ENCODE measurements around the gene CCDC149. TPM values are rescaled to one million over a fixed set of nuclear protein-coding genes. Genes with fewer than 3 reads are reported as not detected.

The CCDC149 gene
- total RNA-seq, 2 experiments from 2014 or later, result not detected

DNA sequence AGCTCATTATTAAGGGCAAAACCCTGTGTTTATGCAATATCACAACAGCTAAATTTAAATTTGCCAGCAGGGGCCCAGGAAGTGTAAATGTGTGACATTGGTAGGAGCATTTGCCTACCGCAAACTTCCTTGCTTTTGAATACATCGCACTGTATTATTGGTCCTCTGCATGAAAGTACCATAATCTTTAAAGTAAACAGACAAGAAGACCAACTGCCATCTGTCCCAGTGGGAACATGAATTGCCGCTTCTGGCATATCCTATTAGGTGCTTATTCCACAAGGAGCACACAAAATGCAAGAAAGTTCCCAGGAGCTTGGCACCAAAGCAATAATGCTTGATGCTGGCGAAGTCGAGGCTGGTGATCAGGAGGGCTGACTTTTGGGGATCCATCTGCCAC is 66.1 kb downstream of the CCDC149 start:
- ChIA-PET POLR2A (no interaction called here), CTCF (no interaction called here)

DNA sequence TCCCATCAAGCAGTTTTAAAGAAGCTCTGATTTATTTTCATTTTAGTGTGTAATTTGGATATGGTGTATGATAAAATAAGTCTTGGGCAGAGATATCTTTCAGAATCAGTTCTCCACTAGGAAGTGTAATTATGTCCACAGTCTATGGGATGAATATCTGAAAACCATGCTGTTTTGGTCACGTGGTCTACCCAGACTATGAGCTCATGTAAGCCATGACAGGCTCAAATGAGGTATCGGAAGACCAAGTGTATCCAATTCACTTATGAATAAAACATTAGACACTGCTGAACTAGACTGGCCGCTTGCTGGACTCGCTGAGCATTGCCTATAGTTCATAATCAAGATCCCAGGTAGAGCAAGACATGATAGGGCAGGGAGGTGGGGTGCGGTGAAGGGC is 66.9 kb downstream of the CCDC149 start:
- POLR2A ChIA-PET, result no interaction called here
- CTCF ChIA-PET, result no interaction called here

DNA sequence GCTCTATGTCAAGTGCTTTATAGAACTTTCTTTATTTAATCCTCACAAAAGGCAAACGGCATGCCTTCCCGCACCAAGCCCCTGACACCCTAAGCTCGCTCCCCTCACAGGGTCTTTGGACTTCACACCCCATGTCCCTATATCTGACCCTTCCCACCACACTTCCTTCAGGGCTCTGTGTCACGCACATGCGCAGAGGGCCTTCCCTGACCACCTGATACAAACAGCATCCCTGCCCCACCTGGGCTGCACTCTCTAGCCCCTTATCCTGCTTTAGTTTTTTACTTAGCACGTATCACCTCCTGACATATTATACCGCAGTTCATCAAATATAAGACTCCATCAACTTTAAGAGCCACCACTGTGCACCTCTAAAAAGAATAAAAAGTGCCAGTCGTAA is 67.7 kb downstream of the CCDC149 start:
- POLR2A ChIA-PET, result no interaction called here
- CTCF ChIA-PET, result no interaction called here

DNA sequence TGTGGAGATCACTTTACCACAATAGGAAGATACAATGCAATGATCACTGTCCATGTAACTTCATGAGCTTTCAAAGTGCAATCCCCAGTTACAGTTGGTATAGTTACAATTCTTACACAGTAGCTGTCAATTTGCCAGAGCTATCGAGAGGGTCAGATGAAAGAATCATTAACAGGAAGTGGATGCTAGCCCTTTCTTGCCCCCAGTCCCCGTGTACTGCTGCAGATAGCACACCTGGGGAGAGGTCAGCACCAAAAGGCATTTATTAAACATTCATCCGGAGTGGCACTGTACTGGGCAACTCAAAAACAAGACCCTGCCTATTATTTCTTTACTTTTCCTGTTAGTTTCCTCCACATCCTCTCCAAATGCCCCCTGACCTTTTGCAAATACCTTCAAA is 69.7 kb downstream of the CCDC149 start:
- POLR2A ChIA-PET, result no interaction called here

DNA sequence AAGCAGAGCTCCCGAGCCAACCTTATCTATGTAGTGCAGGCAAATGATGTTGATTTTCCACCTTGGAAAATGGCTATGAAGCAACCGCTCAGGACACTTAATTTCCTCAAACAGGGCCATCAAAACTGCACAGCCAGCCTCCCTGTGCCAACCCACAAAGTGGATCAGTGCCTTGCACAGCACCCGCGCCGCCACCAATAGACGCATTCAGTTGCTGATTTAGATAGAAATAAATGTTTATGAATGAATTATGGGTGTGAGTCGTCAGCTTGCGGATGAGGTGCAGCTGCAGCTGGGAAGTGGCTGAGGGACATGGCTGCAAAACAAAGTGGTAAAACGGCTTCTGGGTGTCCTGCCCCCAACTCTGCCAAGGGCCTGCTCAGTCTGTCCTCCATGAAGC is 70.5 kb downstream of the CCDC149 start:
- ChIA-PET POLR2A (no interaction called here), CTCF (no interaction called here)

More for the DNA sequence above, 69.7 kb downstream of the CCDC149 start:
- CTCF ChIA-PET, result no interaction called here

DNA sequence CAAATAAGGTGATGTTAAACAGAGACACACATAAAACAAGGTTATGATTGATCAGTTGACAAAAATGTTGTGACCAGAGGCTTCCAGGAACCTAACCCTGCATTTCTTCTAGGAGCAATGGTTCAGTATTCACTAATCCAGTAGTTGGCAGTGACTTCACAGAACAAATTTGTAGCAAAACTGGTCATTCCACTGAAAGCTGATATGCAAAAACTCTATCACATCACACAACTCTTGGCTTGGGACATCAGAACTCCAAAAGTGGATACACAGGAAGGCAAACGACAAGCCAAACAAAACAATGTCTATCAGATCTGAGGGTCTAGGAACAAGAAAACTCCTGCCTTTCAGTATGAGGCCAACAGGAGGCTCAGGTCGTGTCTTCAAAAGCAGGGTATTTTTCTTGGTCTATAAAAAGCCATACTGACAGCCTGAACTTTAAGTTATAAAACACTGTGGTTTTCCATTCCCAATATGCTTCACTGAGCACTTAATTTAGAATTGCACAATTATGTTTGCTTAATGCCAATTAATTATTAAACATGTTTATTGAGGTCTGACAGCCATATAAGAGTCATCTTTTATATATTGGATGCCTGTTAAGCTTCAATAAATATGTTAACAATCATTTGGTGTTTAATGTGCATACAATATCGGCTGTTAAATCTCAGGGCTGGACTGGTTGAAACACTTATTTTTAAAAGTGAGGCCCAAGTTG is 71.9 kb downstream of the CCDC149 start:
- ChIA-PET CTCF (no interaction called here), POLR2A (no interaction called here)

DNA sequence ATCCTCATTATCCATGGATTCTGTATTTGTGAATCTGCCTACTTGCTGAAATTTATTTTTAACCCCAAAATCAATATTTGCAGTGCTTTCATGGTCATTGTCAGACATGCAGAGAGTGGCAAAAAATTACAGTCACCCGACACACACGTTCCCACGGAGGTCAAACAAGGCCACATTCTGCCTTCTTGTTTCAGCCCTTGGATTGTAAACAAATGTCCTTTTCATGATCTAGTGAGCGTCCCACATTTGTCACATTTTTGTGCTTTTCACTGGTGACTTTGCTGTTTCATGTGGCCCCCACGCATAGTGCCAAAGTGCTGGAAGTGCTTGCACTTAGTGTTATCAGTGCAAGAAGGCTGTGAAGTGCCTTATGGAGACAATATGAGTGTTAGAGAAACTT is 72.5 kb downstream of the CCDC149 start:
- ChIA-PET CTCF (no interaction called here), POLR2A (no interaction called here)

DNA sequence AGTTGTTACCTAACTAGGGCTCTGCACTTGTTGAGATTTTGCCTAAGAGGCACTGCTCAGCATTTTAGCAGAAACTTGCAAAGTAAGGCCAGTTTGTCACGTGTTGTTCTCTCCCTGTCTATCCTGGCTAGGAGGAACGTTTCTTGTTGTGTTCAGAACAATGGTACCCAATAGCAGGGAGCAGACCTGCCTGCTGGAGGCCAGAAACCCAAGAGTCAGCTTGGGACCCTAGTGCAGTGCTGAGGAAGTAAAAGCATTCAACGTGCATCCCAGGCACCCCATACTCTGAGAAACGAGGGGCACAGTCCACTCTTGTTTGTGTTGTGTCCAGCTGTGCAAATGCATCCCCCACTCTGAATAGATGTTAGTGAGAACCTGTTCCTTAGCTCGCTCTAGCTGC is 75.1 kb downstream of the CCDC149 start:
- POLR2A ChIA-PET, result no interaction called here
- CTCF ChIA-PET, result no interaction called here

DNA sequence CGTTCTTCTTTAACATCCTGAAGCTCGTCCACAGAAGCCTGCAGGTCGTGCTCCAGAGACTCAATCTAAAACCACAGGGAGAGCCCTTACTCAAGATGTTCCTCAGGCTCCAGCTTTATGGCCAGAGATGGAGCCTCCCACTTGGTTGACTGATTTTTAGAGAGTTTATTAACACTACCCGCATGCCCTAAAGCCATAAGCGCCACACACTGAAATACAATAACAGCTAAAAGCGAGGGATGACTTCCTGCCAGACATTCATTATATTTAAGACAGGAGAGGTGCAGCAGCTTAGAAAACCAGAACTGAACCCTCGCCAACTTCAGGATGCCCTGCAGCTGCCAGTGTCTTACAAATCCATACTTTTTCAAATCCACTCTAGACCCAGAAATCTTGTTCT is 75.5 kb downstream of the CCDC149 start:
- CTCF ChIA-PET, result no interaction called here
- POLR2A ChIA-PET, result no interaction called here

DNA sequence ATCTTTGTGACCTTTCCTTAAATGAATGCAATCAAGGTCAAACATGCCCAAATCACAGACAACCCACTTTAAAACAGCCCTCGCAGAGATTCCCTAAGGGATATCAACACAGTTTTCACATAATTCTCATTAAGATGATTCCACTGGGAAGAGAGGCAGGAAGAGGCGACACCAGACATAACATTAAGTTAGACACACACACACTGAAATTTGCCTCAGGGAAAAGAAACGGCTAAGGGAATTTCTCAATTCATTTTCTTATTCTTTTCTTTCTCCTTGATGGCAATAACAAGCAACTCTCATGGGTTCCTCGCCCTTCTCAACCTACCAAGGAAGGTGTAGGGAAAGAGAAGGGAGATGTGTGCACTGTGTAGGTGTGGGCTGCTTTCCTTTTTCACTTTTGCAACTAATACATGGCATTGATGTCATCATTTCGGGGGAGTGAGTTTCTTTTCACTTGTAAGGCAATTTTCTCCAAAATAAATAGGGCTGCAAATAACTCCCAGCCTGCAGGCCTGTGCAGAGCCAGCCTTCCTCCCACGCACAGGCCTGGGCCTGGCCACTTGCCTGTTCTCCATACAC is 76.1 kb downstream of the CCDC149 start:
- POLR2A ChIA-PET, result no interaction called here

DNA sequence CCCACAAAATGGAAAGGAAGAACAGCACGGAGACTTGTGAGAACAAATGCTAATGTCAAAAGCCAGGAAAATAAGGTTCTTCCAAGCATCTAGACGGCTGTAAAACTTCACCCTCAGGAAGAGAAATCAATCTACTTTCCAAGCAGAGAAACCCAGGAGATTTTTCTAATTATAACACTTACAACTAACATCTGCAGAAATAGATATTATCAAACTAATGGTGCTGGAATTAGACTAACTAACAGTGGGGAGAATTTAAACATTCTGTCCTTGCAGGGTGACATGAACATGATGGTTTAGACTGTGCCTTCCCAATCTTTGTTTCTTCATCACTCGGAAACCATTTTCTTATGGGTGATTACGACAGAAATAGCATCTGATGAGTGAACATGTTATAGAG is 77.1 kb downstream of the CCDC149 start:
- CTCF ChIA-PET, result no interaction called here

More for the DNA sequence above, 76.1 kb downstream of the CCDC149 start:
- CTCF ChIA-PET, result no interaction called here

DNA sequence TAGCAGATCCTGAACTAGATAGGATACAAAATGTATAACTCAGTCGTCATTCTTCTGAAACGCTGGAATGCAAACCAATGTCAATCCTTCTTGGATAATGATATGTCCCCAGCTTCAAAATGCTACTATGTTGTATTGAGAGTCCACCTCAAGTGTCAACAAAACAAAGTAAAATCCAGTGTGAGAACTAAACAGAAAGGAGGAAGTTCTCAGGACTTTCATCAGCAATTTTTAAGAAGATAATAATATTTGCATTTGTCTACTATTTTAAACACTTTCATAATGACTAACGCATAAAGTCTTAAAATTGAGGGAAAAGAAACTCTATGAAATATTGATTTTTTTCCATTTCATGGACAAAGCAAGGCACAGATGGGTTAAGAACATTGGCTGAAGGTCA is 81.2 kb downstream of the CCDC149 start:
- ChIA-PET CTCF (no interaction called here), POLR2A (no interaction called here)

More for the DNA sequence above, 77.1 kb downstream of the CCDC149 start:
- POLR2A ChIA-PET, result no interaction called here

DNA sequence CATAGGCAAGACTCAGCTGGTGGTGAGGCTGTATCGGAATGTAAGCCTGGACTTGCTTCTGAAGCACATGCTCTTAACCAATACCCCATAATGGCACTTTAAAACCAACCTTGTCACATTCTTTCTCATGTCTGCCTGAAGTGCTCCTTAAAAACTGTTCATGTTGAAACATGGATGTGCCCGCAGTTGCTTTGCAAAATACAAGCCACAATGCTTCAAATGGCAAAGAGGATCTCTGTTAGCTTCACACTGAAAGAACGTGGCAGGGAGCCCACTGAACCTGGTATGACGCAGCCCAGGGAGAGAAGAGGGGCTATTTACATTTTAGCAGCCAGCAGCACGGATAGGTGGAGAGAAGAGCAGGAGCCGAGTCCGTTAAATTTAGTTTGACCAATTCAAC is 88.1 kb downstream of the CCDC149 start:
- ChIA-PET POLR2A (no interaction called here), CTCF (no interaction called here)

DNA sequence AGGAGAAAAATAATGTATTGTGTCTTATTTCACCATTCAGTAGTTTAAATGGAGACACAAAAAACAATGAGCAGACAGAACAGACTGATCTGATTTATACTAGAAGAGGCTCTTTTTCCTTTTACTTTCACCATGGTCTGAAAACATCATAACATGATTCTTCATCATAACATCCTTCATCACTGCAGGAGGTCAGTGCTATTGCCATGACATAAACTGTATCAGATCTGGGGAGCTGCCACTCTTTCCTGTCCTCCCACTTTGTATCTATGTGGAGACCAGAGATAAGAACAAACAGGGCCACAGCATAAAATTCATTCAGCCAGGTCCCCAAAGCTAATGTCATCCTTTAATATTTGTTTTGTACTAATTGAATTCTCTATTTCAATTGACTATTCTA is 92.3 kb downstream of the CCDC149 start:
- ChIA-PET POLR2A (no interaction called here), CTCF (no interaction called here)

DNA sequence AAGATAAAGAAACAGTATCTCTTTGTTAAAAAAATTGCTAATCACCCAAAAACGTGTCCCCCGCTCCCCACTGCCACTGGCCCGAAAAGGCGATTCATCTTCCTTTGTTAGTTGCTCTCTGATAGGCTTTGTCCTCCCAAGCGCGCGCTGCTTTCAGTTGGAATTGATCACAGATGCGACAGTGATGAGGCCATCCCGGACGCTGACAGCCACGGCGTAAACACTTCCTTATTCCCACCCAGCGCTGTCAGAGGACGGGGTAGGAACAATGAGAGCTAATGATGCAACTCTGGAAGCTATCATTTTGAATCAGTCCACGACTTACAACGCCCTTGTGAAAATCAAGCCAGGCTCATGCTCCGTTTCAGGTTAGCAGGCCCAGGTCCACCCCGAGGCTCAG is 96.0 kb downstream of the CCDC149 start:
- ChIA-PET CTCF (interaction anchor here (0.6 kb wide), 1 partner anchor 12 kb away, joined by 3 read pairs; no protein-coding TSS in a partner anchor), POLR2A (no interaction called here)

DNA sequence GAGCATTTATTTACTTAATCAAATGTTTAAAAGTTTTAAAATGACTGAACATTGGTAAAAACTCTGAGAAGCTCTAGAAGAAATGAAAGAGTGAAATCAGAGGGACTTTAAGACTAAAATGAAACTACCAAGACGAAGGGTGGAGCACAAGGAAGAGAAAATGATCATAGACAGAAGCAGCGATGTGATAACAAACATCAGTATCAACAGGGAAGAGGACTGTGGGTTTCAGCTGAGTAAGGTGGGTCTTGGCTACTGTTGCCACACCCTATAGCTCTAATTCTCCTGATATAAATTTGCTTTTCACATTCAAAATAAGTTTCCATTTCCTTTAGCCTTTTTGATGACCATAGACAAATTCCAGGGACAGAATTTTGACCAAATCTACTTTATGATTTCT is 99.1 kb downstream of the CCDC149 start:
- ChIA-PET CTCF (no interaction called here), POLR2A (no interaction called here)

DNA sequence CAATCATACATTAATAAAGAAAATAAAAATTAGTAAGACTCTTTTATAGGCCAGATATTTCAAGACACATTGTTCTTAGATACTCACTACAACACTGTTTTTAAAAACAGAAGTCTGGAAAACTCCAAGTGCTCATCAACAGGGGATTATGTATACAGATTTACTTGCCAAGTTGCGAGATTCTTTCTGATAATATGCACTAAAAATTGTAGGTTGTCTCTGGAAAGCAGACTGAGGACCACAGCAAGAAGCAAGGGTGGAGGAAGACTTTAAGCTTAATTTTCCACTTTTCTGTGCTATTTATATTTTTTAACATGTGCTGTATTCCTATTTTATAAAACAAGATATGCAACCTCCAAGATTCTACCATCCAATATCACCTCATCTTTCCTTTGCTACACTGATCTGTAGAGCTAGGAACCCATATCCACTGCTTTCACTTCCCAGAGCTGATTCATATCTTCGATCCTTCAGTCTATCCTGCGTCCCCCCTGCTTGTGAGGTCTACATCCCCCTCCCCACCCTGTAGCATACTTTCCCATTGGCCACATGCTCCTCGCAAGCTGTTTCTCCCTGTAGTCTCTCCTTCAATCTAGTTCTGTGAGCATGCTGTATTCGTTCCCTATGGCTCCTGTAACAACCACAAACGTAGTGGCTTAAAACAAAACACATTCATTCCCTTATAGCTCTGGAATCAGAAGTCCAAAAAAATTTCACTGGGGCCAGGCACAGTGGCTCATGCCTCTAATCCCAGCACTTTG is 101.8 kb downstream of the CCDC149 start:
- ChIA-PET POLR2A (no interaction called here), CTCF (no interaction called here)

DNA sequence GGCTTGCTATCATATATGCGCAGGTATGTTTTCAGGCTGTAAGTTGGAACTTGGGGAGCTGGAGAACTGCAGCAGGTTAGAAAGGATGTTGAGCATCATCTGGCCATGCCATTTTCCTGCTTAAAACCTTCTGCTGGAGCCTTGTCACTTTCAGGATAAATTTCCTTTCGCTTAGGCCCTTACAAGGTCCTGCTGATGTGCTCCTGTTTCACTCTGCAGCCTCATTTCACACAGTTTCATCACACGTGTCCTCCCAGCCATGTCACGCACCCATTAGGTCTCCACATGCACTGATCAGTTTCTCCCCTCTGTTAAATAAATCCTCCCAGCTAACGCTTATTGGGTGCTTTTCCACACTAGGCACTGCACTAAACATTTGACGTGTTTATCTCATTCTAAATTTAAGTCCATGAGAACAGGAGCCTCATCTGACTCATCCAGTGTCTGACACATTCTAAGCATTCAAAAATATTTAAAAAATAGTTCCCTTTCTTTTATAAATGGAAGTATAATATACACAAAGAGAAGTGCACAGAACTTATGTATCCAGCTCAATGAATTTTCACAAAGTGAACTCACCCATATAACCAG is 102.9 kb downstream of the CCDC149 start:
- POLR2A ChIA-PET, result no interaction called here
- CTCF ChIA-PET, result no interaction called here

DNA sequence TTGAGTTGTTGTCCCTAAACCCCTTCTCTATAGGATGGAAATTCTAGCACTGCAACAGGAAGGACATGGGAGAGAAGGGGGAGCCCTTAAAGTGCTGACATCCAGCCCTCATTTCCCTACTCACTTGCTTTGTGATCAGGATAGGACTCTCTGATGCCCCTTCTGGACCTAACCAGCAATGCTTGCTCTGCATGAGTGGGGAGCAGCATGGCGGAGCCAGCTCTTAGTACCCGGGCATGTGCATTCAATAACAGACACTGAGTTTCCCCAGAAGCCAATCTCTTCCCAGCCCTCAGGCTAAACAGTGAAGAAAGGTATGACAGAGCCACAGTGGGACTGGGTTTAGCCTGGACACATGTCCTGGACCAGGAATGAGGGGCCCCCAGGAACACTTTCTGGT is 103.5 kb downstream of the CCDC149 start:
- ChIA-PET POLR2A (no interaction called here), CTCF (no interaction called here)

DNA sequence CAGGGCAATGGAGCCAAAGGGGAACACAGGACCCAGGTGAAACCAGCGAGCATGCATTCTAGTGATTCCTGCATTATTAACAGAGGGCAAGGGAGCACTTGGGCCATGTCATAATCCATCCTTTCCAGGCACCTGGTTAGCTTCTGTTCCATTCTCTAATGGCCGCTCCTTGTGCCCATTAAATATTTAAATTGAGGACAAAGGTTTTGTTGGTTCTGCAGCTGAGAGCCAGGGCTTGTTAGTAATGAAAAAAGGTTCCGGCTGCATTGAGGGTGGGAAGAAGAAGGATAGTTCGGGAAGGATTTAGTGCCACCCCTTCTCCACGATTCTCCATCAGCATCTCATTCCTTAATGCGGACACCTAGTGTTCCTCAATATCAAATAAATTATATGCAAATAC is 103.9 kb downstream of the CCDC149 start:
- CTCF ChIA-PET, result interaction anchor here (0.5 kb wide), 1 partner anchor 711 kb away, joined by 4 read pairs; no protein-coding TSS in a partner anchor
- POLR2A ChIA-PET, result no interaction called here

DNA sequence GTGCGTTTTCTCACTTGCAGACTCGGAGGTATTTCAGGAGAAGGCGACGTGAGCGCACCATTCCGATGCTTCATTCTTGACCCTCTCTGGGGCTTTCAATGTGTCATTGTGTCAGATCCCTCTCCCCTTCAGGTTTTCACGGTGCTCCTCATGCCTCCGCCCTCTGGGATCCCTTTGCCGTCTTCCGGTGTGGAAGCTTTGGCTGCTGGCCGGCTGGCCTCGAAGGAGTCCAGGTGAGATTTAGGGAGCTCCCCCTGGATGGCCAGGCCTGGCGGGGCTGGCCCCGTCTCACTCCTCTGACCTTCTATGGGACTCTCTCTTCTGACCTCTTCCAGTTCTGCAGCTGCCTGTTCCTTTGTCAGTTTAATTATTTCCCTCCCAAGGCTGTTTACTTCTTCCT is 104.6 kb downstream of the CCDC149 start:
- ChIA-PET POLR2A (no interaction called here), CTCF (interaction anchor here (0.5 kb wide), 1 partner anchor 712 kb away, joined by 4 read pairs; no protein-coding TSS in a partner anchor)

Measured in activated CD8-positive, alpha-beta memory T cell treated with anti-CD3 and anti-CD28 coated beads for 36 hours (primary cell).